WTC11 (cell line): ENCODE data around the gene AFAP1L2. TPM values are rescaled to one million over a fixed set of nuclear protein-coding genes. Genes with fewer than 3 reads are reported as not detected.

Experiments
- ARID4B ChIP-seq: sonication (generic); formaldehyde crosslinking; IDR thresholded peaks from 2 replicates; pipeline ENCODE4 v1.8.0; 2023; ENCODE audit warnings: missing genetic modification reagents, mild to moderate bottlenecking, borderline replicate concordance
- ATF6 ChIP-seq: sonication (generic); formaldehyde crosslinking; IDR thresholded peaks from 2 replicates; pipeline ENCODE4 v1.8.1; 2023; ENCODE audit warnings: mild to moderate bottlenecking, missing genetic modification reagents
- CREB1 ChIP-seq: sonication (generic); formaldehyde crosslinking; IDR thresholded peaks from 2 replicates; pipeline ENCODE4 v1.8.0; 2023; ENCODE audit warnings: mild to moderate bottlenecking, missing genetic modification reagents
- E2F5 ChIP-seq: sonication (generic); formaldehyde crosslinking; IDR thresholded peaks from 2 replicates; pipeline ENCODE4 v1.8.1; 2022; ENCODE audit warnings: mild to moderate bottlenecking, moderate library complexity, missing genetic modification reagents
- EMX1 ChIP-seq: fragments of 250-450 bp; sonication (Bioruptor Pico); IDR thresholded peaks from 2 replicates; pipeline ENCODE4 v1.8.0; 2021; ENCODE audit warnings: mild to moderate bottlenecking
- HMGXB4 ChIP-seq: sonication (generic); formaldehyde crosslinking; IDR thresholded peaks from 2 replicates; pipeline ENCODE4 v1.8.1; 2023; ENCODE audit warnings: mild to moderate bottlenecking, moderate library complexity, missing genetic modification reagents
- IRF2 ChIP-seq: sonication (generic); formaldehyde crosslinking; IDR thresholded peaks from 2 replicates; pipeline ENCODE4 v1.8.0; 2022; ENCODE audit warnings: low read depth, missing genetic modification reagents, borderline replicate concordance
- JAZF1 ChIP-seq: fragments of 250-450 bp; sonication (Bioruptor Pico); IDR thresholded peaks from 2 replicates; pipeline ENCODE4 v1.9.0; 2021; ENCODE audit warnings: moderate library complexity, mild to moderate bottlenecking, inconsistent platforms
- MAX ChIP-seq: sonication (generic); formaldehyde crosslinking; IDR thresholded peaks from 2 replicates; pipeline ENCODE4 v1.8.0; 2022; ENCODE audit warnings: mild to moderate bottlenecking, missing genetic modification reagents
- NFYB ChIP-seq: sonication (generic); formaldehyde crosslinking; conservative IDR thresholded peaks from 2 replicates; pipeline ENCODE4 v1.8.0; 2022; ENCODE audit warnings: low read depth, missing genetic modification reagents
- OVOL2 ChIP-seq: fragments of 250-450 bp; sonication (Bioruptor Pico); IDR thresholded peaks from 2 replicates; pipeline ENCODE4 v1.9.0; 2021; ENCODE audit warnings: mild to moderate bottlenecking, borderline replicate concordance
- STAT6 ChIP-seq: sonication (generic); formaldehyde crosslinking; conservative IDR thresholded peaks from 2 replicates; pipeline ENCODE4 v1.8.1; 2023; ENCODE audit warnings: mild to moderate bottlenecking, low read depth, missing genetic modification reagents, moderate library complexity
- TEAD1 ChIP-seq: sonication (generic); formaldehyde crosslinking; IDR thresholded peaks from 2 replicates; pipeline ENCODE4 v1.8.0; 2022; ENCODE audit warnings: mild to moderate bottlenecking, missing genetic modification reagents
- ZNF425 ChIP-seq: fragments of 250-450 bp; sonication (Bioruptor Pico); conservative IDR thresholded peaks from 2 replicates; pipeline ENCODE4 v1.9.0; 2021; ENCODE audit warnings: mild to moderate bottlenecking
- total RNA-seq: library from RNA; stranded (reverse); gene quantifications from 3 replicates; pipeline ENCODE4 v1.2.3, GENCODE V29; 2021

The AFAP1L2 gene
- total RNA-seq, 1 experiment from 2014 or later = 5.0 TPM

- TF ChIP-seq ZNF425 (CRISPR knock-in tag) = no peak
- no peak for TF ChIP-seq JAZF1 (CRISPR knock-in tag)
- TF ChIP-seq STAT6 (CRISPR knock-in tag) = no peak
- TF ChIP-seq IRF2 = no peak
- TF ChIP-seq ATF6 (CRISPR knock-in tag) = no peak
- no peak for TF ChIP-seq TEAD1 (CRISPR knock-in tag)
- no peak for TF ChIP-seq CREB1 (CRISPR knock-in tag)
- no peak for TF ChIP-seq HMGXB4 (CRISPR knock-in tag)
- no peak for TF ChIP-seq EMX1
- no peak for TF ChIP-seq E2F5 (CRISPR knock-in tag)
- TF ChIP-seq NFYB (CRISPR knock-in tag) = no peak
- no peak for TF ChIP-seq ARID4B (CRISPR knock-in tag)
- TF ChIP-seq OVOL2 = no peak
- no peak for TF ChIP-seq MAX
These were observed 125.5 kb downstream of the AFAP1L2 start (continued) for GRCh38 chr10:114278884-114279191.
